Cardiac muscle cell (in vitro differentiated cells and primary cell): Measurements from ENCODE around the gene ME2. TPM values are rescaled to one million over a fixed set of nuclear protein-coding genes. Genes with fewer than 3 reads are reported as not detected.
A peak's percentile ranks its signal among the peaks of the same experiment; 100 is the strongest.

Source experiments
- DNase-seq, 2 donors: peaks; one replicate each; pipeline versions ENCODE4 v3.0.0 to v3.0.0-alpha.2; 2010 to 2017; ENCODE audit warnings: low read depth in 1 of 2, low spot score in 1 of 2
- H3K27ac ChIP-seq: fragments of 200-600 bp; sonication (generic); 2 replicates; pipeline ENCODE4 v1.5.1; 2016
- H3K27me3 ChIP-seq: fragments of 200-600 bp; sonication (generic); 2 replicates; pipeline ENCODE4 v1.6.0; 2016; ENCODE audit warnings: control low read depth
- H3K36me3 ChIP-seq: fragments of 200-600 bp; sonication (generic); 2 replicates; pipeline ENCODE4 v1.5.1; 2016; ENCODE audit warnings: control low read depth
- H3K4me1 ChIP-seq: fragments of 200-600 bp; sonication (generic); 2 replicates; pipeline ENCODE4 v1.8.1; 2017; ENCODE audit warnings: low read depth, mild to moderate bottlenecking, mixed run types
- H3K4me3 ChIP-seq: fragments of 200-600 bp; sonication (generic); 2 replicates; pipeline ENCODE4 v1.5.1; 2016; ENCODE audit warnings: mild to moderate bottlenecking
- H3K9me3 ChIP-seq: fragments of 200-600 bp; sonication (generic); 2 replicates; pipeline ENCODE4 v1.5.1; 2017; ENCODE audit warnings: low read depth, mild to moderate bottlenecking, control low read depth
- CTCF ChIP-seq: IDR thresholded peaks from 2 replicates; pipeline ENCODE4 v1.5.1; 2012; ENCODE audit warnings: low read depth, mild to moderate bottlenecking, low read length
- polyA plus RNA-seq: library from polyadenylated mRNA; unstranded; fragments of >200 nt; fragmentation: Nextera tagmentation; extraction: Ambion mirVana; gene quantifications from 2 replicates; pipeline ENCODE4 v1.2.1, GENCODE V29; 2016
- total RNA-seq: library from RNA; depleted of rRNA; stranded (reverse); fragments of >200 nt; gene quantifications from 2 replicates; pipeline ENCODE4 v1.2.3, GENCODE V29; 2016

Gene ME2
- total and polyA plus RNA-seq, 2 experiments from 2014 or later = 33.9 to 47.3 TPM

GRCh38 chr18:50863840-50864375, 15.0 kb upstream of the ME2 start:
- DNase-seq = no peak
- H3K27me3 ChIP-seq = no peaks in the 10 kb centered on the region
- H3K4me1 ChIP-seq = no peaks in the 10 kb centered on the region
- H3K4me3 ChIP-seq = no peak overlapping the region
- TF ChIP-seq CTCF = no peak
- H3K27ac ChIP-seq = no peak overlapping the region
- H3K36me3 ChIP-seq = no peaks in the 10 kb centered on the region
- no peaks in the 10 kb centered on the region for H3K9me3 ChIP-seq

GRCh38 chr18:50866765-50867164, 12.2 kb upstream of the ME2 start:
- Histone ChIP-seq H3K27ac (no peak overlapping the region), H3K9me3 (no peaks in the 10 kb centered on the region), H3K4me3 (no peak overlapping the region), H3K36me3 (no peaks in the 10 kb centered on the region), H3K4me1 (no peaks in the 10 kb centered on the region), H3K27me3 (no peaks in the 10 kb centered on the region)
- DNase-seq = peak in 1 of 2 donors; percentile 39
- peak; percentile 23 for TF ChIP-seq CTCF

- Histone ChIP-seq H3K27ac (no peak overlapping the region), H3K4me1 (no peaks in the 10 kb centered on the region), H3K9me3 (no peaks in the 10 kb centered on the region), H3K27me3 (no peaks in the 10 kb centered on the region), H3K4me3 (no peak overlapping the region), H3K36me3 (no peaks in the 10 kb centered on the region)
- DNase-seq = no peak
- no peak for TF ChIP-seq CTCF
Observed at GRCh38 chr18:50869150-50869549, 9.8 kb upstream of the ME2 start.

- no peak overlapping the region for H3K4me3 ChIP-seq
- no peaks in the 10 kb centered on the region for H3K36me3 ChIP-seq
- no peak for TF ChIP-seq CTCF
- no peaks in the 10 kb centered on the region for H3K9me3 ChIP-seq
- no peaks in the 10 kb centered on the region for H3K27me3 ChIP-seq
- no peak overlapping the region for H3K27ac ChIP-seq
- no peaks in the 10 kb centered on the region for H3K4me1 ChIP-seq
- DNase-seq = peak in 1 of 2 donors; percentile 36
Observed at GRCh38 chr18:50870138-50870845, 8.6 kb upstream of the ME2 start.

GRCh38 chr18:50871846-50872245, 7.1 kb upstream of the ME2 start:
- Histone ChIP-seq H3K27me3 (no peaks in the 10 kb centered on the region), H3K9me3 (no peaks in the 10 kb centered on the region), H3K36me3 (no peaks in the 10 kb centered on the region), H3K4me3 (no peak overlapping the region), H3K4me1 (no peaks in the 10 kb centered on the region), H3K27ac (no peak overlapping the region)
- TF ChIP-seq CTCF = no peak
- no peak for DNase-seq
